SK-N-SH treated with all-trans-retinoic acid at 6 μM for 48 hours (cell line): ENCODE results near the gene NLE1.
"Not testable (repeated sequence)": the region's sequence is repeated elsewhere in the genome, so short reads cannot be mapped to it uniquely, and the experiment has no call there.

Source experiments
- ATAC-seq: fragments of 200-7000 bp; cut with Tn5 transposase; 3 replicates; pipeline ENCODE4 v1.9.1; 2020; ENCODE audit warnings: mild to moderate bottlenecking, moderate library complexity
- ARNTL ChIP-seq: fragments of 450-650 bp; formaldehyde crosslinking; IDR thresholded peaks from 2 replicates; pipeline ENCODE4 v1.5.0; 2020; ENCODE audit warnings: low read depth, mild to moderate bottlenecking, moderate library complexity, borderline replicate concordance
- BACH2 ChIP-seq: fragments of 250-450 bp; sonication (Bioruptor Pico); IDR thresholded peaks from 2 replicates; pipeline ENCODE4 v1.9.0; 2021; ENCODE audit warnings: mild to moderate bottlenecking, borderline replicate concordance
- CREB5 ChIP-seq: fragments of 250-450 bp; sonication (Bioruptor Pico); IDR thresholded peaks from 2 replicates; pipeline ENCODE4 v1.5.1; 2020; ENCODE audit warnings: low read depth, mild to moderate bottlenecking, moderate library complexity
- CSDC2 ChIP-seq: fragments of 250-450 bp; sonication (Bioruptor Pico); IDR thresholded peaks from 2 replicates; pipeline ENCODE4 v1.5.0; 2020; ENCODE audit warnings: mild to moderate bottlenecking, moderate library complexity
- CSRNP3 ChIP-seq: fragments of 250-450 bp; sonication (Bioruptor Pico); IDR thresholded peaks from 2 replicates; pipeline ENCODE4 v1.5.1; 2021; ENCODE audit warnings: mild to moderate bottlenecking, moderate library complexity
- GLIS3 ChIP-seq: fragments of 250-450 bp; sonication (Bioruptor Pico); IDR thresholded peaks from 2 replicates; pipeline ENCODE4 v1.5.0; 2020; ENCODE audit warnings: mild to moderate bottlenecking, moderate library complexity
- ISL1 ChIP-seq: fragments of 250-450 bp; sonication (Bioruptor Pico); IDR thresholded peaks from 2 replicates; pipeline ENCODE4 v2.1.2; 2022; ENCODE audit warnings: mild to moderate bottlenecking, moderate library complexity
- OSR1 ChIP-seq: fragments of 250-450 bp; sonication (Bioruptor Pico); IDR thresholded peaks from 2 replicates; pipeline ENCODE4 v1.8.0; 2022; ENCODE audit warnings: moderate library complexity, mild to moderate bottlenecking, inconsistent platforms
- PATZ1 ChIP-seq: fragments of 250-450 bp; sonication (Bioruptor Pico); IDR thresholded peaks from 2 replicates; pipeline ENCODE4 v1.8.0; 2020; ENCODE audit warnings: mild to moderate bottlenecking, moderate library complexity, borderline replicate concordance
- PPARA ChIP-seq: fragments of 250-450 bp; sonication (Bioruptor Pico); IDR thresholded peaks from 2 replicates; pipeline ENCODE4 v1.5.0; 2020; ENCODE audit warnings: mild to moderate bottlenecking, borderline replicate concordance
- RARB ChIP-seq: fragments of 250-450 bp; sonication (Bioruptor Pico); IDR thresholded peaks from 2 replicates; pipeline ENCODE4 v1.8.0; 2021; ENCODE audit warnings: mild to moderate bottlenecking, moderate library complexity
- SNAI2 ChIP-seq: fragments of 250-450 bp; sonication (Bioruptor Pico); IDR thresholded peaks from 2 replicates; pipeline ENCODE4 v1.5.0; 2020; ENCODE audit warnings: mild to moderate bottlenecking, moderate library complexity
- TOX ChIP-seq: fragments of 250-450 bp; sonication (Bioruptor Pico); IDR thresholded peaks from 2 replicates; pipeline ENCODE4 v1.8.0; 2021; ENCODE audit warnings: mild to moderate bottlenecking, moderate library complexity, borderline replicate concordance
- TSHZ2 ChIP-seq: fragments of 250-450 bp; sonication (Bioruptor Pico); IDR thresholded peaks from 2 replicates; pipeline ENCODE4 v1.5.0; 2020; ENCODE audit warnings: mild to moderate bottlenecking, moderate library complexity
- ZC3H10 ChIP-seq: fragments of 250-450 bp; sonication (Bioruptor Pico); IDR thresholded peaks from 2 replicates; pipeline ENCODE4 v1.5.1; 2021; ENCODE audit warnings: mild to moderate bottlenecking, moderate library complexity
- ZFP30 ChIP-seq: fragments of 450-650 bp; formaldehyde crosslinking; IDR thresholded peaks from 2 replicates; pipeline ENCODE4 v1.5.0; 2022; ENCODE audit warnings: mild to moderate bottlenecking, moderate library complexity
- ZNF565 ChIP-seq: fragments of 450-650 bp; formaldehyde crosslinking; conservative IDR thresholded peaks from 2 replicates; pipeline ENCODE4 v1.5.0; 2020; ENCODE audit warnings: low read depth, mild to moderate bottlenecking, moderate library complexity

Gene NLE1

GRCh38 chr17:35154196-35155165 is 12.4 kb upstream of the NLE1 start:
- ATAC-seq, result no peak
- no peak for TF ChIP-seq ZNF565
- TF ChIP-seq ZC3H10 (CRISPR knock-in tag), result no peak
- no peak for TF ChIP-seq CREB5
- no peak for TF ChIP-seq PPARA (CRISPR knock-in tag)
- TF ChIP-seq OSR1, result no peak
- no peak for TF ChIP-seq CSRNP3 (CRISPR knock-in tag)
- no peak for TF ChIP-seq ARNTL
- no peak for TF ChIP-seq PATZ1 (CRISPR knock-in tag)
- no peak for TF ChIP-seq CSDC2 (CRISPR knock-in tag)
- no peak for TF ChIP-seq RARB (CRISPR knock-in tag)
- TF ChIP-seq TSHZ2 (CRISPR knock-in tag), result no peak
- TF ChIP-seq ZFP30, result no peak
- no peak for TF ChIP-seq BACH2 (CRISPR knock-in tag)
- no peak for TF ChIP-seq SNAI2 (CRISPR knock-in tag)
- TF ChIP-seq TOX (CRISPR knock-in tag), result no peak
- no peak for TF ChIP-seq ISL1 (CRISPR knock-in tag)

DNA sequence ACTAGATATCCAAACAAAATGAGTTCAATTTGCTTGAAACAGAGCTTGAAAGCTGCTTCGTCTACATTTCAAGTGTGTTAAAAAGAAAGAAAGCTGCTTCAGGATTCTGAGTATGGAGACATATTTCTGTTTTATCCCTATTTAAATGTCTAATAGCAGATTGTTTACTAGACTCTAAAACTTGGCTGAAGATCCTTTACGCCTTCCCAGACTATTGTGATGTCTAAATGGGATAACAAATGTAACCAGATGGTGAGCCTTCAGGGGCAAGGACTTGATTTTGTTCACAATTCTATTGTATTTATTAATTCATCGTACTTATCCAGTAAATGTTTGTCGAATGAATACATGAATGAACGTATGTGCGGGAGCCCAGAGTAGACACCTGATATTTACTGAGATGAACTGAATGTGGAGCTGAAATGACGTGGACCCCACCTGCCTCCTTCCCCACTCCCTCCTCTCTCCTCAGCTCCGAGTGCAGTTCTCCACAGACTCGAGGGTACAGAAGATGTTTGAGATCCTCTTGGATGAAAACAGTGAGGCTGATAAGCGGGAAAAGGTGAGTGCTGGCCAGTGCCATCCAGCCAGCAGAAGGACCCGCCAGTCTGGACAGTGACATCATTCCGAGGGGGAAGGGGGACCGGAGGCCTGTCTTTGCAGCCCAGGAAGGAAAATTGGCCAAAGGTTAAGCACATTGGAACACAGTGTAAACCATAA is 10.5 kb upstream of the NLE1 start:
- TF ChIP-seq ISL1 (CRISPR knock-in tag) (no peak), ZNF565 (no peak), CREB5 (no peak), TSHZ2 (CRISPR knock-in tag) (no peak), GLIS3 (CRISPR knock-in tag) (no peak), TOX (CRISPR knock-in tag) (no peak), PPARA (CRISPR knock-in tag) (no peak), CSRNP3 (CRISPR knock-in tag) (no peak), CSDC2 (CRISPR knock-in tag) (no peak), SNAI2 (CRISPR knock-in tag) (no peak)

GRCh38 chr17:35151080-35151479 is 9.0 kb upstream of the NLE1 start:
- ATAC-seq, result not testable (repeated sequence)

More for the DNA sequence above, 10.5 kb upstream of the NLE1 start:
- ATAC-seq, result no peak
